ENCODE results near the gene TBRG4.

The TBRG4 gene

DNA sequence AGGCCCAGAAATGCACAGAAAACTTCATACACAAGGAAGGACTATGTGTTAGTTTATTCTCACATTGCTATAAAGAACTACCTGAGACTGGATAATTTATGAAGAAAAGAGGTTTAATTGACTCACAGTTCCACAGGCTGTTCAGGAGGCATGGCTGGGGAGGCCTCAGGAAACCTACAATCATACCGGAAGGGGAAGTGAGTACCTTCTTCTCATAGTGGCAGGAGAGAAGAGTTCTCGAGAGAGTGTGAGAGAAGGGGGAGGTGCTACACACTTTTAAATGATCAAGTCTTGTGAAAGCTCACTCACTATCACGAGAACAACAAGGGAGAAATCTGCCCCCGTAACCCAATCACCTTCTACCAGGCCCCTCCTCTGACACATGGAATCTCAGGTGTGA is 29.3 kb upstream of the TBRG4 start:
- Histone ChIP-seq H2AFZ (ENCODE audit: low read depth) (no peak overlapping the region), H3K36me3 (ENCODE audit: insufficient read depth) (no peaks in the 10 kb centered on the region), H3K27ac (no peak overlapping the region), H3K9ac (no peak overlapping the region), H3K27me3 (ENCODE audit: insufficient read depth, low read depth) (no peaks in the 10 kb centered on the region), H3K4me1 (ENCODE audit: low read depth, poor library complexity, severe bottlenecking) (peaks cover 3% of the 10 kb centered on the region), H3K79me2 (ENCODE audit: insufficient read depth, low read depth) (no peaks in the 10 kb centered on the region), H3K4me3 (IDR thresholded peaks at IDR 0.05; ENCODE audit: insufficient read depth, low read depth, low read length) (no peak overlapping the region), H3K4me2 (no peak overlapping the region), H4K20me1 (ENCODE audit: insufficient read depth) (no peaks in the 10 kb centered on the region)
- TF ChIP-seq, protein P1, sequence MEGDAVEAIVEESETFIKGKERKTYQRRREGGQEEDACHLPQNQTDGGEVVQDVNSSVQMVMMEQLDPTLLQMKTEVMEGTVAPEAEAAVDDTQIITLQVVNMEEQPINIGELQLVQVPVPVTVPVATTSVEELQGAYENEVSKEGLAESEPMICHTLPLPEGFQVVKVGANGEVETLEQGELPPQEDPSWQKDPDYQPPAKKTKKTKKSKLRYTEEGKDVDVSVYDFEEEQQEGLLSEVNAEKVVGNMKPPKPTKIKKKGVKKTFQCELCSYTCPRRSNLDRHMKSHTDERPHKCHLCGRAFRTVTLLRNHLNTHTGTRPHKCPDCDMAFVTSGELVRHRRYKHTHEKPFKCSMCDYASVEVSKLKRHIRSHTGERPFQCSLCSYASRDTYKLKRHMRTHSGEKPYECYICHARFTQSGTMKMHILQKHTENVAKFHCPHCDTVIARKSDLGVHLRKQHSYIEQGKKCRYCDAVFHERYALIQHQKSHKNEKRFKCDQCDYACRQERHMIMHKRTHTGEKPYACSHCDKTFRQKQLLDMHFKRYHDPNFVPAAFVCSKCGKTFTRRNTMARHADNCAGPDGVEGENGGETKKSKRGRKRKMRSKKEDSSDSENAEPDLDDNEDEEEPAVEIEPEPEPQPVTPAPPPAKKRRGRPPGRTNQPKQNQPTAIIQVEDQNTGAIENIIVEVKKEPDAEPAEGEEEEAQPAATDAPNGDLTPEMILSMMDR (conservative IDR thresholded peaks at IDR 0.05; ENCODE audit: low read depth, low read length): no peak

DNA sequence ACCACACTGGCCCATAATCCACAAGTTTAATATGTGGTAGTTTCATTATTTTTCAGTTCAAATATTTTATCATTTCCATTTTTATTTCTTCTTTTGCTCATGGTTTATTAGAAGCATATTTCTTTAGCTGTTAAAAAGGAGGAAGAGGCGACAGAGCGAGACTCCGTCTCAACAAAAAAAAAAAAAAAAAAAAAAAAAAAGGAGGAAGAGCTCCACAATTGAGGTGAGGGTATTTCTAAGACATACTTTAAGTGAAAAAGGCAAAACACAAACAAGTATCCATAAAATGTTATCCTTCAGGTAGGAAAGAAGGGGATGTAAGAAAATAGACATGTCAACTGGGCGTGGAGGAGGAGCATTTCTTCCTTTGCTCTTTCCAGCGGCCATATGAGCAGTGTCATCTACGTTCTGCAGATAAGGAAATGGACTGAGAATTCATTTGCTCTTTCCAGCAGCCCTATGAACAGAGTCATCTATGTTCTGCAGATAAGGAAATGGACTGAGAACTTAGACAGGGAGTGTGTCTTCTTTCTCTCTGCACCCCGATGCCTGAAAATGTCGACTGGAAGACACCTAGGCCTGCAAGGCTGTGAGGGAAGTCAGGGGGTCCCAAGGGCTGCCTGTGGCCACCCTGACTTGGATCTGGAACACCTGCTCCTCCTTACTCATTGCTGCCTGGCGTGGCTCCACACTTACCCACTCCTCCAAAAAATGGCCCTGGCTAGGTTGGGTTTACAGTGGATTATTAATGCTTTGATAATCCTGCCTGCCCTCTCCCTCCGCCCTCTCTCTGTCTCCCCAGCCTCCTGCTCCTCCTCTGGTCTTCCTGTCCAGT is 27.2 kb upstream of the TBRG4 start:
- Histone ChIP-seq H3K4me2 (no peak overlapping the region), H3K27ac (no peak overlapping the region), H4K20me1 (ENCODE audit: insufficient read depth) (no peaks in the 10 kb centered on the region), H3K27me3 (ENCODE audit: insufficient read depth, low read depth) (no peaks in the 10 kb centered on the region), H2AFZ (ENCODE audit: low read depth) (no peak overlapping the region), H3K36me3 (ENCODE audit: insufficient read depth) (no peaks in the 10 kb centered on the region), H3K4me1 (ENCODE audit: low read depth, poor library complexity, severe bottlenecking) (peaks cover 5% of the 10 kb centered on the region), H3K79me2 (ENCODE audit: insufficient read depth, low read depth) (no peaks in the 10 kb centered on the region), H3K4me3 (IDR thresholded peaks at IDR 0.05; ENCODE audit: insufficient read depth, low read depth, low read length) (no peak overlapping the region), H3K9ac (no peak overlapping the region)
- TF ChIP-seq, protein P1 (conservative IDR thresholded peaks at IDR 0.05; ENCODE audit: low read depth, low read length): no peak

DNA sequence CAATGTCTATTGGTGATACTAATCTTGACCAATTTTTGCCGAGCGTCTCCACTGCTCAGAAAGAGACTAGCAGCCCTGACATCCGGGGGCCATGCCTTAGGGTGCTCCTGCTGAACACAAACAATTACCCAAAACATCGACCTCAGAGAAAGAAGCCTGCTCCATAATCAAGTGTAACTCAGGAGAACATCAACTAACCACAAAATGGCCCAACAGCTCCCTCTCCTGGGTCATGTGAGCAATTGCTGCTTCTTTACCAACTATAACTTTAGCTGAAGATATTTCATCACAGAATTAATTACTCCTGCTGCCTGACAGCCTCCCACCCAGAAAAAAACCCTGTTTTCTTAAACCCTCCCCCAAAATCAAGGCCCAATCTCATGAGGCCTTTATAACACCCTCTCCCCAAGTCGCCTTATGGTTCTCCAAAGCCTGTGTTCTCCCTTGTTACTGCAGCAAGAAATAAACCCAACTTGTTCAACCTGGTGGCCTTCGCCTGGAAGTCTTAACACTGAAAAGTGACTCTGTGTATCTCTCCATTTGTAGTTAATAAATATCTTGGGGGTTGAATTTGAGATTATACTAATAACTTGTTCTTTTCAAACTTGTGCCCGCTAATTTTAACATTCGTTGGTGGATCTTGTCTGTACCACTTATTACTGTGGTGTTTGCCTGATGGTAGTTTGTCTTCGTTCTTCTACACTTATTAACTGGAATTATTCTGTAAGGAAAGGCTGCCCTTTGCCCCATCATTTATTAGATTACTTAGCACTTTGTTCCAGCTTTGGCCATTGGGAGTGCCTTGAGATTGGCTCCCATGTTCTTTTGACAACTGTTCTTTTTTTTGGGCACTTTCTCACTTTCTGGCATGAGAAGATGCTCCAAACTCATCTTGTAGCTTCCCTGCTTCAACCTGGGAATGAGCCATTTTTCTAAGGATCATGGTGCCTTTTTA is 24.9 kb upstream of the TBRG4 start:
- Histone ChIP-seq H3K4me3 (IDR thresholded peaks at IDR 0.05; ENCODE audit: insufficient read depth, low read depth, low read length) (no peak overlapping the region), H3K4me1 (ENCODE audit: low read depth, poor library complexity, severe bottlenecking) (peaks cover 5% of the 10 kb centered on the region), H3K36me3 (ENCODE audit: insufficient read depth) (no peaks in the 10 kb centered on the region), H2AFZ (ENCODE audit: low read depth) (peak overlapping the region; percentile 18; the same call in 1 of the 2 replicates), H3K27me3 (ENCODE audit: insufficient read depth, low read depth) (no peaks in the 10 kb centered on the region), H3K4me2 (peak overlapping the region; percentile 31; the same call in 1 of the 2 replicates), H4K20me1 (ENCODE audit: insufficient read depth) (no peaks in the 10 kb centered on the region), H3K27ac (no peak overlapping the region), H3K79me2 (ENCODE audit: insufficient read depth, low read depth) (no peaks in the 10 kb centered on the region), H3K9ac (no peak overlapping the region)
- TF ChIP-seq, protein P1 (conservative IDR thresholded peaks at IDR 0.05; ENCODE audit: low read depth, low read length): peak; percentile 94

DNA sequence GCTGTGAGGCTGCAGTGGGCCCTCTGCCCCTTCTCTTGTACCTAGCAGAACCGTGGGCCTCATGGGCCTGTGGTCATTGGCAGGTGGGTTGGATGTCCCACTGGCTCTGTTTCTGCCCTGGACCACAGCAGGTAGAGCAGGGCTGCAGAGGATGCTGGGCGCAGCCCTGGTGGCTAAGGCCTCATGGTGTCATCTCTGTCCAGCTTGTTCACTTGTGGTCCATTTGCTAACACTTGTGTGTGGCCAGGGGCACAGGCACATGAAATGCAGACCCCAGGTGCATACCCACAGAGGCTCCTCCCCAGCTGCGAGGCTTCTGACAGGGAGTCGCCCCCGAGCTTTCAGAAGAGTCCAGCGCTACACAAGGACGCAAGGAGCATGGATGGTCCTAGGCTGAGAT is 22.4 kb upstream of the TBRG4 start:
- TF ChIP-seq, protein P1 (conservative IDR thresholded peaks at IDR 0.05; ENCODE audit: low read depth, low read length): no peak
- H3K4me2 ChIP-seq: no peak overlapping the region
- H3K27me3 ChIP-seq (ENCODE audit: insufficient read depth, low read depth): no peaks in the 10 kb centered on the region
- no peak overlapping the region for H3K27ac ChIP-seq
- no peaks in the 10 kb centered on the region for H4K20me1 ChIP-seq (ENCODE audit: insufficient read depth)
- no peaks in the 10 kb centered on the region for H3K36me3 ChIP-seq (ENCODE audit: insufficient read depth)
- H3K4me1 ChIP-seq (ENCODE audit: low read depth, poor library complexity, severe bottlenecking): peaks cover 5% of the 10 kb centered on the region
- H3K79me2 ChIP-seq (ENCODE audit: insufficient read depth, low read depth): no peaks in the 10 kb centered on the region
- no peak overlapping the region for H3K9ac ChIP-seq
- H2AFZ ChIP-seq (ENCODE audit: low read depth): no peak overlapping the region
- no peak overlapping the region for H3K4me3 ChIP-seq (IDR thresholded peaks at IDR 0.05; ENCODE audit: insufficient read depth, low read depth, low read length)
